Stimulated activated CD8-positive, alpha-beta memory T cell treated with anti-CD3 and anti-CD28 coated beads, Interleukin-7, amount 100 ng/mL, for 1 hour (primary cell): ENCODE measurements around the gene FCHSD2.
"Not testable (repeated sequence)": the region's sequence is repeated elsewhere in the genome, so short reads cannot be mapped to it uniquely, and the experiment has no call there.

Experiments used
- DNase-seq, 2 donors: peaks; one replicate each; pipeline ENCODE4 v3.0.0-alpha.2; 2020; ENCODE audit warnings: low read depth in 2 of 2

FCHSD2 gene

DNA sequence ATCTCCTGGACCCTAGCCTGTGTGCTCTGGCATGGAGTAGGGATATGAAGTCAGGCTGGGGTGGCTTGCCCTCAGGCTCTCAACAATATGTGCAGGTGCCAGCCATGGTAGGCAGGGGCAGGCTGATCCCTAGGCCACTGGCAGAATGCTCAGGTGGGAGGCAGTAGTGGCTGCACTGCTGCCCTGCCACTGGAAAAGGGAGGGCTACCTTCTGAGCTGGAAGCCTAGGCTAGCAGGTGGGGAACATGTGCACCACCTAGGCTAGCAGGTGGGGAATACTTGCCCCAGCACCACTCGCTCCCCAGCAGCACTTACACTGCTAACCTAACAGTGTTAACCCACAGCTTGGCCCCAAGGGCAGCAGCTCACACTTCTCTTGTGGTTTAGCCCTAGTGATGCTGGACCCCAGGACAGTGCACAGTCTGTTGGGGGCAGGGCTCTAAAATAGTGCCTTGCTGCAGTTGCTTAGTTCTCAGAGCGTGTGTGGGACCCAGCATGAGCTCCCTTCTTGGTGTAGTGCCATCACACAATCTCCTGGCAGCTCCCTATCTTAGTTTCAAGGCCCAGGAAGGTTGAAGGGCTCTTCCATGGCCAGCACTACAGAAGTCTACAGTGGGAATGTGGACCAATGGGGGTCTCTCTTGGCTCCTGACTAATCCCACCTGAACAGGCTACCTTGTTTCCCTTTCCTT, 130.8 kb downstream of the FCHSD2 start:
- no peak for DNase-seq

DNA sequence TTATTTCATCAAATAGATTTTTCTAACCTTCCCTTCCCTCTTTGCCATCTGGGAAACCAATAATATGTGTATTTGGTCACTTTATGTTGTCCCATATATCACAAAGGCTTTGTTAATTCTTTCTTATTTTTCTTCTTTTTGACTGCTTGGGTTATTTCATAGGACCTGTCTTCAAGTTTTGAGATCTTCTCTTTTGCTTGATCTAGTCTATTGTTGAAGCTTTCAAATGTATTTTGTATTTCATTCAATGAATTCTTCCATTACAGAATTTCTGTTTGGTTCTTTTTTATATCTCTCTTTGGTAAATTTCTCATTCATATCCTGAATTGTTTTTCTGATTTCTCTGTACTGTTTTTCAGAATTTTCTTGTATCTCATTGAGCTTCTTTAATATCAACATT, 132.1 kb downstream of the FCHSD2 start:
- no peak for DNase-seq

DNA sequence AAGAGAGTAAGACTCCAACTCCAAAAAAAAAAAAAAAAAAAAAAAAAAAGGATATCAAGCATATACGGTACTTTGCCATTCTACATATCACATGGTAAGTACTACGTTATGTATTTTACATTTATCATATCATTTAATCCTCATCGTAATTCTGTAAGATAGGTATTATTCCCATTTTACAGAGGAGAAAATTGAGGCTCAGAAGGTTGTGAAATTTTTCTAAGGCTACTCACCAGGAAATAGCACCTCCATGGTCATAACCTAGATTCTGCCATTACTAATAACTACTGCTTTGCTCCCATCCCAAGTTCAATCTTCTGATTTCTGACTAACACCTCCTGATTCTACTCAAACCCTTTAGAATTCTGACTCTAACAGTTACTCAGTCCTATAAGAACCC, 138.0 kb downstream of the FCHSD2 start:
- DNase-seq = no peak

DNA sequence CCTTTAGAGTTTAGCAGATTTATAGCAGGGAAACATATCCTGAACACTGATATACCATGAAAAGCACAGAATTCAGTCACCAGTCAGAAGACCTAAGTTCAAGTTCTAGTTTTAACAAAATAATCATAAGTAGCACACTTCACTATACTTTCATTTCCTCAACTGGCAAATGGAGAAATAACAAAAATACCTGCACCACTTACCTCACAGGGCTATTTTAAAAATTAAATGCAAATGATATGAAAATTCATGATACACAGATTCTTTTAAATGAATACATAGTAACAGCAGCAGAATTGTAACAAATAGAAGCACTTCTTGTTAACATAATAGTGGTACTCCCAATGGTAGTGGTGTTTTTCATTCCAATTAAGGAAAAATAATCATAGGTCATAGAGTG, 139.0 kb downstream of the FCHSD2 start:
- no peak for DNase-seq

DNA sequence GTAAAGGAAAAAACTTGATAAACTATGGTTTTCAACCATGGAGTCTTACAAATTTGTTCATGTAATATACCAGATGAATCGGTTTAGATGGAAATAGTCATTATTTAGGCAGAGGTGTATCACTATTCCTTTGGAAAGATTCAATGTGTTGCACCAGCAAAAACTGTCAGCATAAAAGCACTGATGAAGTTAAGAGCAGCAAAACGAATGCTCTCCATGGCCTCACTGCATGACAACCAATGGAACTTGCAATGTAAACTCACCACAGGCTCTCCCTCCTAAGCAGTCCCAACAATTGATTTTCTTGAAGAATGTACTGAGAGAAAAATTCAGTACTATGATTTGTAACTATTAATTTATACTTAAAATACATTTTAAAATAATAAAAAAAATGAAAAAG, 139.9 kb downstream of the FCHSD2 start:
- no peak for DNase-seq

DNA sequence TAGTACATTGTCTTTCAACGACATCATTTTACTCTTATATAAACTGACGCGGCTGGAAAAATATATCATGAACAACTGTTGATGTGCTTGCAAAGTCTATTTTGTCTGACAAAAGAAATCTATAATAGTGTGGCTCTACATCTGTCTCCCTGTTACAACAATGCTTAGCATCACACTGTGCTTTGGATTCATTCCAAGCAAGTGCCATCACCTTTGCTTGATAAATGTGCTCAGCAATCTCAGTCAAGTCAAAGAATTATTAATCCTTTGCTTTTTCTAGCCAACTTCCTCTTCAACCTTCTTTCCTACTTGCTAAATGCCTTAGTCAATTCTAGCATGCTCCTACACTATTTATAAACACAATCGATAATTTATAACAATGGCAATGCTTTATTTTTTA, 140.5 kb downstream of the FCHSD2 start:
- no peak for DNase-seq

DNA sequence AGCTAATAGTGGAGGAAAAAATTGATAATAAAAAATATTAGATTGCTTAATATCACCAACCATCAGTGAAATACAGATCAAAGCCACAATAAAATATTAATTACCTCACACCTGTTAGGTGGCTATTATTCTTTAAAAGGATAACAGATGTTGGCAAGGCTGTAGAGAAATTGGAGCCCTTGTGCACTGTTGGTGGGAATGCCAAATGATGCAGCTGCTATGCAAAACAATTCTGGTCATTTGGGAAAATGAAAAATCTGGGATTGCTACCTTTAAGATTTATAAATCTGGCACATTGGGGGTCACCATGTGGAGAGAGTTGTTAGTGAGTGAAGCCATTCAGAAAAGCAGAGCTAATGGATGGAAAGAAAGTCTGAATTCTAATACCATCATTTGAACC, 143.4 kb downstream of the FCHSD2 start:
- no peak for DNase-seq

DNA sequence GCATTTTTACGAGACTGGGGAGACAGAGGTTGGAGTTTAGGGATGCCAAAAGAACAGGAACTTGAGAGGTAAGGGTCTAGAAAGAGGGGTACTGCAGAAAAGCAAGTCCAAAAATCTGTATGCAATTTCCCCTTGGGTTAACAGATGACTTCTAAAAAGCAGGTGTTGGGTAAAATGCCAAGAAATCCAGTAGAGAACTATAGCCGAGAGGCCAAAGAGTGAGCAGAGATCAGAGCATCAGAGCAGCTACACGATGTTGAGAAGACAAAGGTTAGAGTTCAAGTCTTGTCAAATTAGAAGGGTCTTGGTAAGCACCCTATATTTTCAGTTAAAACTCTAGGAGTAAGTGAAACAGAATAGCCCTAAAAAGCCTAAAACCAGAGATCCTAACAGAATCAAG, 145.2 kb downstream of the FCHSD2 start:
- no peak for DNase-seq

DNA sequence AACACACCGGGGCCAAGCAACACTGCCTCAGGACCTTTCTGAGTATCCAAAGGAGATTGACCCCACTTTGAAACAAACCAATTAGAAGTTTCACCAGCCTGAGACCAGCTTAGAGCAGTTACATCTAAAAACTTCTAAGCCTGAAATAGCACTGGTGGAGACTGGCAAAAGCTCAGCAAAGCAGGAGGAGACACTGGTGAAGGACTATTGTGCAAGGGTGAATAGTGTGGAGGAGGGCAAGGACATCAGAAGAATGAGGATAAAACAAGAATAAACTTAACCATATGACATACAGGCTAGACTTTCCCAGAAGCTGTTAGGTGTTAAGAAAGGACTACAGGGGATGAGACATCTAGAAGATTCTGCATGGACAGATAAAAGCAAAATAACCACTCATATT, 152.4 kb downstream of the FCHSD2 start:
- no peak for DNase-seq

DNA sequence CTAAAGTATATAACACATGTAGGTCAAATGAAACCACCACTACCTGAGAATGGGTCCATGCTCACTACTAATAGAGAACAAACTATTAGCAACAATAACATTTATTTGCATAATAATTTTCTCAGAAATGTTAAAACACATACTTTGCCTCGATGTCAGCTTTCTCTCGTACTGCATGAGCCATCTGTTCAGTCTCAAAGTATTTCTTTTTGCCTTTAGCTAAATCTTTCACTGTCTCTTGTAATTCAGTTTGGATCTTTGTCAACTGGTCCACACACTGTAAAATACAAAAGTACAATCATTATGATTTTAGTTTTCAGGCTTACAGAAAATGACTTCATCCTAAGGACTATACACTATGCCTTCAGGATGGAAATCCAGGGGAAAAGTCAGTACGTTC, 153.3 kb downstream of the FCHSD2 start:
- no peak for DNase-seq

DNA sequence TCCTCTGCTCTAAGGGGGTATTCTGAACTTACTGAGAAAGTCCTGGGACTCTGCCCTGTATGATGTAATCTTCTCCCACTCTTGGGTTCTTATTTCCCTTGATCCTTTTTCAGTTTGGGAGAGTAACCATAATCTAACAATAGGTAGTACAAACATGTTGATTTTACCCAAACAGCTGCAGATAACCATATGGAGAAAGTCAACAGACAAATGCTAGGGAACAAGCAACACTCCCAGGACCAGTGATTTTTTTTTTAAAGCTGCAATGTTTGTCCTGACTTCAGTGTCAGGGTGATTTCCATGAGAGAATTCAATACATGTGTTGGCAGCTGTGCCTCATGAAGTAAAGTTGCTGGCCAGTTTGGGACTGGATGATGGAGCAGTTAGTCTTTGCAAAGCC, 156.5 kb downstream of the FCHSD2 start:
- no peak for DNase-seq

DNA sequence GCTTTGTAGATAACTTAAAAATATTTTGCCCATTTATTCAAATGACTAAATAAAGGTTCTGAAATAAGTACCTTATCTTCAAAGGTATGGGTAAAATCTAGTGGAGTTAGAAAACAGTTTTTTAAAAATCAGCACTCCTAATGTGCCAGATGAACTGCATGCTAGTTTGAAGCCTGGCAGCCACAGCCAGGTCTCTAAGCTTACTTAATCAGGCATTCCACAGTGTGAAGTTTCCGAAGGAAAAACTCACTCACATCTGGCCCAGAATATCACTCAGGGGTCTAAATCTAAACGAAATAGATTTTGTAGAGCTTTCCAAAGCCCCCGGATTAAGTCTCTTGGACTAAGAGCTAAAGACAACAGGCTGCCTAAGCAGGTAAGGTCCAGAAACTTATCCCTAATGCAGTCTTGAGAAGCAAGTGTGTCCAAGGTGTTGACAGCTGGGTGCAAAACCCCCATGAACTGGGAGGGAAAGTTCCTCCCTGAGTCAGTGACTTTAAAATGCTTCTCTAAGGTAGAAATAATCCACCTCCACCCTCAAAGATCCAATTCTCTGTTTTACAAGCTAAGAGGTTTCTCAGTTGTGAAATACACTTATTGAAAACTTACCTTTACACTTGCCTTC, 157.6 kb downstream of the FCHSD2 start:
- no peak for DNase-seq

DNA sequence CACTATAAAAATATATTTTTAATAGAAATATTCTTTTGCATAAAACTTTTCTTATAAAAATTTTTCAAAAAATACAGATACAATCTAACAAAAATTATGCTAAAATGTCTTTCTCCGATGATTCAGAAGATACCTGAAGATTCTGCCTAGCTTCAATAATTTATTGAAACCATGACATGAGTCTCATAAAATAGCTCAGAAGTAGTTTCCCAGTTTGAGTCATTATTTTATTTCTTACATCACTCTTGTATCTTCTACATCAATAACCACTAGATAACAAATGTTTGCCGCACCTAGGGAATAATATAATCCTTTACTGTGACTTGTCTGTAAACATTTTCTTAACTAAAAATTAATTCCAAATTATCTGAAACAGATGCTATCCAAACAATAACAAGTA, 158.6 kb downstream of the FCHSD2 start:
- DNase-seq = no peak

DNA sequence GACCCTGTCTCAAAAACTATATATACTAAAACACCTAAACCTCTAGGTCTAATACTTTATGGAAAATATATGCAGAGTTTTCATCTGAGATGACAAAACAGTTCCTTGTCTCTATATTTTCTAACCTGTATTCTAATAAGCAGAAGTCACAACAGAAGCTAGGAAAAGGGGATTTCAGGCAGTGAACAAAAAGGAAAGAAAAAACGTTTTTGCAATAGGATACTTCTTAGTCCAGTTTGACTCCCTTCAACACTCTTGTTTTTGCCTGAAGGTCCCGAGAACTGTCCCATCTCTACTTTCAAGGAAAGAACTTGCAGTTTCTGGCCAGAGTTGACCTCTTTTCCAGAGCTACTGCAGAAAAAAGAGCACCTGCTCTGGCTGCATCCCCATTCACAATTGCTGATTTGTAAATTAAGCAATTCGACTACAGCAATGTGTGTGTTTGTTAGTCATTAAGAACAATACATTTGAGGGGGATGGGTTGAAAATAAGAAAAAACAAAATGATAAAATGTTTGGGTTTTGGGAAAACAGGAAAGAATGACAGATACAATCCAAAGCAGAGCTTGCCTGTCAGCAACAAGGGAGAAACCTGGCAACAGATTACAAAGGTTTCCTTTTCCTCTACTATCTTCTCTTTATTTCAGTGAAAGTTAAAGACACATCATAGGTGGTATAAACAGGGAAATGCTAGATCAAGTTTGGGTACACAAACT, 160.0 kb downstream of the FCHSD2 start:
- no peak for DNase-seq

DNA sequence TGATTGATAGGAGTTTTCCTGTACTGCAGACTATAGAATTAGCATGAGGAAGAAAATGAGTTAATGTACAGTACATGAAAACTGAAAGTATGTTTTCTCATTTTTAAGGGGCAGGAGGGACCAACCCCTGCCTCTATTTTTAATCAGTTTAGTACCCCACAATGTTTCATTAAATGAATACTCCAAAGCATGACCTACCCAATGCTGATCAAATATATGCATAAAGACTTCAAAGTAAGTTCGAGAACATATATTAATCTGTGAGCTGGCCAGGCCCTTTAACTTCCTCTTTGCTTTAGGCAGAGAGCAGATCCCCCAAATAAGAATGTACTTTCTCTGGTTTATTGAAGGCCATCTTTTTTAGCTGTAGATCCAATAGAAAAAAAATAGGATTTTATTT, 161.0 kb downstream of the FCHSD2 start:
- DNase-seq = no peak

DNA sequence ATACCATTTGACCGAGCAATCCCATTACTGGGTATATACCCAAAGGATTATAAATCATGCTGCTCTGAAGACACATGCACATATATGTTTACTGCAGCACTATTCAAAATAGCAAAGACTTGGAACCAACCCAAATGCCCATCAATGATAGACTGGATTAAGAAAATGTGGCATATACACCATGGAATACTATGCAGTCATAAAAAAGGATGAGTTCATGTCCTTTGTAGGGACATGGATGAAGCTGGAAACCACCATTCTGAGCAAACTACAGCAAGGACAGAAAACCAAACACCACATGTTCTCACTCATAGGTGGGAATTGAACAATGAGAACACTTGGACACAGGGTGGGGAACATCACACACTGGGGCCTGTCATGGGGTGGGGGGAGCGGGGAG, 164.3 kb downstream of the FCHSD2 start:
- not testable (repeated sequence) for DNase-seq

DNA sequence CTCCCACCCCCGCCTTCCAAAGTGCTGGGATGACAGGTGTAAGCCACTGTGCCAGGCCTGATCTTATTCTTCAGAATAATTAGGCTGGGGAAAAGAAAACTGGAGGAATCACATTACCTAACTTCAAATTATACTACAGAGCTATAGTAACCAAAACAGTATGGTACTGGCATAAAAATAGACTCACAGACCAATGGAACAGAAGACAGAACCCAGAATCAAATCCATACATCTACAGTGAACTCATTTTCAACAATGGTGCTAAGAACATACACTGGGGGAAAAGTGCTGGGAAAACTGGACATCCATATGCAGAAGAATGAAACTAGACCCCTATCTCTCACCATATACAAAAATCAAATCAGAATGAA, 165.6 kb downstream of the FCHSD2 start:
- DNase-seq = not testable (repeated sequence)

DNA sequence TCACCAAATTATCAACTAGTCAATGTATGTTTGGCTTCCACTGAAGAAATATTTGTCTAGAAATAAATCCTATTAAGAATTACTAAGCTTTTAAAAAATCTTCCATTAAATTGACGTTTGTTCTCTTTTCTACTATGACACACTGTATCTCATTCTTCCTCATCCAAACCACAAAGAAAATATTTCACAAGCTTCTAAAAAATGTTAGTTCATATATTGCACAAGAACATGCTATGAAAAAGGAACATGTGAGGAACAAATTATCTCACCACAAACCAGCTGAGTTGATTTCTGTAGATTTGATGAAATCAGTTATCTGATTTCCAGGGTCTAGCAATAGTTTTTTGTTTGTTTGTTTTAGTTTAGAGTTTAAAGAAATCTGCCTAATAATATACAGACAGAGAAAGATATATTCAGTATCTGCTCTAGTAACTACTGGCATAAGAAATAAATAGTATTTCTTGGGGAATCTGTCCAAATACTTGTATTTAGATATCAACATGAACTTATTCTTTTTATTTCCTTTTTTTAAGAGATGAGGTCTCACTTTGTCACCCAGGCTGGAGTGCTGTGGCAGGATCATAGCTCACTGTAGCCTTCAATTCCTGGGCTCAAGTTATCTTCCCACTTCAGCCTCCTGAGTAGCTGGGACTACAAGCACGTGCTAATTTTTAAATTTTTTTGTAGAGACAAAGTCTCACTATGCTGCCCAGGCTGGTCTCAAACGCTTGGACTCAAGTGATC, 166.2 kb downstream of the FCHSD2 start:
- no peak for DNase-seq

DNA sequence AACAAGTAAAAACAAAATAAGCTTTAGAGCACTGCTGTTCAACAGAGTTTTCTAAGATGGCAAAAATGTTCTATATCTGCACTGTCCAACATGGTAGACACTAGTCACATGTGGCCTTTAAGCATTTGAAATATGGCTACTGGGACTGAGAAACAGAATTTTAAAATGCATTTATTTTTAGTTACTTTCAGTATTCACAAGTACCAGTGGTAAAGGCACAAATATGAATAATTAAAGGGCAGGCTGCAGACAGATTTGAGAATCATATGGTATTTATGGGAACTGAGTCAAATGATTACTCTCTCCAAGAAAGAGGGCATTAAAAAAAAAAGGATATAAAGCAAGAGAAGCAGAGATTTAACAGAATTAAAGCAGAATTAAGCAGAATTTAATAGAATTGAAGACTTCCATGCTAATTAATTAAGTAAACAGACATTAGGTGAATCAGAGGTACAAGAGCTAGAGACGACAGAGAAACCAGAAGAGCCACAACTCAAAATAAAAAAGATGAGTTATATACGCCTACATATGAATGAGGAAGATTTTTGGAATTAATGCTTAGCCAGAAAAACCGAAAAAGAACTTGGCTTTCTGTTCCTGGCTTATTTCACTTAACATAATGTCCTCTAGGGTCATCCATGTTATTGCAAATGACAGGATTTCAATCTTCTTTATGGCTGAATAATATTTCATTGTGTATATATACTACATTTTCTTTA, 167.5 kb downstream of the FCHSD2 start:
- no peak for DNase-seq

DNA sequence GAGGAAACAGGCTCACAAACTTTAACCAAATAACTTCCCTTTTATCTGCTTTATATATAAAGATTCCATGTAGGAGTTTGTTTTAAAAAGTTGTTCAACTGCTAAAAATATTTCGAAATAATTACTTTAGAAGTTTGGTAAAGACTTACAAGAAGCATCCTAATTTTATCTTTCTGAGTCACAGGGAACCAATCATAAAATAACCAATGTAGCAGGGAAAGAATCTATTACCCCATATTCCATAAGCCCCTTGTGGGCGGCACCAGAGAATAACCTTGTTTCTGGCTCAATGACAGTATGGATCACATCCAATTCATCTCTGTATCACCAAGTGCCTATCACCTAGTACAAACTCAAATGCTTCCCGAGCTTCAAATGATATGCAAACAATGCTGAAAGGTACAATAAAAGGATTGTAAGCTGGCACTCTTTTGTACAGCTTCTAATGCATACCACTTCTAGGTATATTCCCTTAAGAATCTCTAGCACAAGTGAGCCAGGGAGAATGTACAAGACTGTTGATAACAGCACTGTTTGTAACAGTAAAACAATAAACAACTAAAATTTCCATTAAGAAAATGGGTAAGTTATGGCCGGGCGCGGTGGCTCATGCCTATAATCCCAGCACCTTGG, 169.5 kb downstream of the FCHSD2 start:
- no peak for DNase-seq

DNA sequence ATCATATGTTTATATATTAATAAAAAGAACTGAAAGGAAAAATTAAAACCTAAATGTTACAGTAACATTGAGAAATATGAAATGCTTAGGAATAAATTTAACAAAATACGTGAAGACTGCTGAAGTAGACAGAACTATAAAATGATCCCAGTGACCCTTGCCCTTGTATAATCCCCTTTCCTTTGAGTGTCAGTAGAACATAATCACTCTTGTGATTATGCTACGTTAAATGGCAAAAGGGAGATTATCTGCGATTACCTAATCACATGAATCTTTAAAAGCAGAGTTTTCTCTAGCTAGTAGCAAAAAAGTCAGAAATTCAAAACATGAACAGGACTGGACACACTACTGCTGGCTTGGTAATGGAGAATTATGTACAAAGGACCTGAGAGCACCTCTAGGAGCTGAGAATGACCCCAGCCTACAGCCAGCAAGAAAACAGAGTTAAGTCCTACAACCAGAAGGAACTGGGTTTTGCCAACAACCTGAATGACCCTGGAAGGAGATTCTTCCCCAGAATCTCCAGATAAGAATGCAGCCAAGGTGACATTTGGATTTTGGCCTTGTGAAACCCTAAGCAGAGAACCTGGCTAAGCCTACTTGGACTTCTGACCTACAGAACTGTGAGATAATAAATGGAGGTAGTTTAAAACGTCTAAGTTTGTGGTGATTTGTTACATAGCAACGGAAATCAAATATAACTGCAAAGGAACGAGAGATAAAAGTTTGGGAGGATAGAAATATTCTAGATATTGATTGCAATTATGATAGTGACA, 170.7 kb downstream of the FCHSD2 start:
- no peak for DNase-seq
